GM04504 (cell line): ENCODE measurements around the gene RHBDL3.
"Not testable (repeated sequence)": the region's sequence is repeated elsewhere in the genome, so short reads cannot be mapped to it uniquely, and the experiment has no call there.

ENCODE experiments used
- DNase-seq: peaks from one replicate; pipeline ENCODE4 v3.0.0-alpha.2; 2012; ENCODE audit warnings: low read depth

RHBDL3 gene

GRCh38 chr17:32289471-32290070 is 23.9 kb downstream of the RHBDL3 start:
- DNase-seq: no peak

- DNase-seq: no peak
Measured at GRCh38 chr17:32292094-32292493, 26.5 kb downstream of the RHBDL3 start.

DNA sequence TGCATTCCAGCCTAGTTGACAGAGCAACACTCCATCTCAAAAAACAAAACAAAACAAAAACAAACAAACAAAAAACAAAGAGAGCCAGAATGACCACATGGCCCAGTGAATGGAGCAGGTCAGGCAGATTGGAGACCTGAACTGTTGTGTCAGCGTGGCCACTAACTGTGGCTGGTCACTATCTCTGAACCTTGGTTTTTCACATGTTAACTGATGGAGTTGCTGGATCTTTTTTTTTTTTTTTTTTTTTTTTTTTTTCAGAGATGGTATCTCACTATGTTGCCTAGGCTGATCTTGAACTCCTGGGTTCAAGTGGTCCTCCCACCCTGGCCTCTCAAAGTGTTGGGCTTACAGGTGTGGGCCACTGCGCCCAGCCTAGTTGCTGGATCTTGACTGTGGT is 31.8 kb downstream of the RHBDL3 start:
- DNase-seq: no peak

GRCh38 chr17:32297860-32298259 is 32.2 kb downstream of the RHBDL3 start:
- no peak for DNase-seq

DNA sequence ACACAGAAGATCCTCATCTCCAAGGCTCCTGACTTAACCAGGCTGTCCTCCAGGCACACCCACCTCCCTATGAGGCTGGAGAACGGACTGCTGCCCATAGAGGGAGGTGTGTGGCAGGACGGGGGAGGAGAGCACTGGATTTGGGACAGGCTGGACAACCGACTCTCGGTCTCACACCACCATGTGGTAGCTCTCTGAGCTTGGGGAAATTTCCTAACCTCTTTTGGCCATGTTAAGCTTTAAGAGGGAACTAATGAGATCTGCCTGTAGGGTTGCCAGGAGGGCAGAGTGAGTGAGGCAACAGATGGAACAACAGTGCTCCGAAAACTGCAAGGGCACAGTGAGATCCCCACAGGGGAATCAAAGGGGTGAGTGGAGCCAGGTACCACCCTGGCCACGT is 32.7 kb downstream of the RHBDL3 start:
- DNase-seq: no peak

DNA sequence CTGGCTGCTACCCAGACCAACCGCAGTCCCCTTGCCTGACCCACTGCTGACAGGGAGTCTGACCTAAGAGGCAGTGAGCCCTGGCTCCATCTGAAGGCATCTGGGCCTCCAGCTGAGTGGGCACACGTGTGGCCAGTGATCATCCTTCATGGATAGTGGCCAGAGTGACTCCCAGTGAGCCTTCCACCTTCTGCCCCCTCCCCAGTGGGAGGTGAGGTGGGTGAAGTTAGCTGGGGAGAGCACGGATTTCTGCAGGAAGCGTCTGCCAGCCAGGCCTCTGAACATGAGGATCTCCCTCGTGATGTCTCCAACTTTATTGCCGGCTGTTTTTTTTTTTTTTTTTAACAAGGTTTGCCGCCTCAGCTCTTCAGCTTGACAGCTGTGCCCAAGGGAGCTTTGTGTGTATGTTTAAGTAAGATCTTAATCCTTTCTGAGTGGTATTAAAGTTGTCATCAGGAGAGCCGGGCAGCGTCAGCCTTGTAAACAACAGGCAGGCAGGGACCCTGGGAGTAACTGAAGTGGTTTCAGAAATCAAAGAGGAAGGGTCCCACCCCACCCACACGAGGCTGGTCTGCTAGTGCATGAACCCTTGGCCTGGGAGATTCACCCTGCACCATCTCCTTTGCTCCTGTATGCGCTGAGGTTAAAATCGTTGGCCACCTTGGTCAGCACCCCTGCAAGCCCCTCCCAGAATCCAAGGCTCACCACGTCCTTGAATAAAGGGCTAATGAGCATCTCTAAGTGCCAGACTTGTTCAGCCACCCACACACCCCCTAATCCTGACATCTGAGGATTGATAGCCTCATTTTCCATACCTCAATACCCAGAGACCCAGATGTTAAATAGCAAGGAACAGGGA is 33.3 kb downstream of the RHBDL3 start:
- no peak for DNase-seq

DNA sequence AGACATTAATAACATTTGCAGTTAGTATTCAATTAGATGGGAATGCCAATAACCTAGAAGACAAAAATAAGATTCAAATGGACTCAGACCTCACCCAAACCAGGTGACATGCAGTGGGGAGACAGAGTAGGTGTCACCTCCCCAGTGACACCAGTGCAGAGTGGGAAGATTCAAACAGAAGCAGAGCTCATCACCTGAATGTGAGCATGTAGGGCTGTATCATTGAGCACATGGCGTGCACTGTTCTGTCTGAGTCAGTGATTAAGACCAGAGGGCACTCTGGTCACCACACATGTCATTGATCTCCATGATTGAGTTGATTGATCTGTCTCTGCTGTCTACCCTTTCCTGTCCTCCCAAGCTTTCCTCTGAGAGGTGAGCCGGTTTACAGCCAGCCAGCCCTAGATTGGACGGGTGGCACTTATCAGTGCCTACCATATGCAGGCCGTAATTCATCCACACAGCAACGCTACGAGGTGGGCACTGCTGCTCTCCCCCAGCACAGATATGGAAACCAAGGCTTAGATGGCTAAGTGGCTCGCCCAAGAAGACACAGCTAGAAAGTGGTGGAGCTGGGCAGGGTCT is 34.0 kb downstream of the RHBDL3 start:
- DNase-seq: no peak

GRCh38 chr17:32302037-32302436 is 36.4 kb downstream of the RHBDL3 start:
- no peak for DNase-seq

DNA sequence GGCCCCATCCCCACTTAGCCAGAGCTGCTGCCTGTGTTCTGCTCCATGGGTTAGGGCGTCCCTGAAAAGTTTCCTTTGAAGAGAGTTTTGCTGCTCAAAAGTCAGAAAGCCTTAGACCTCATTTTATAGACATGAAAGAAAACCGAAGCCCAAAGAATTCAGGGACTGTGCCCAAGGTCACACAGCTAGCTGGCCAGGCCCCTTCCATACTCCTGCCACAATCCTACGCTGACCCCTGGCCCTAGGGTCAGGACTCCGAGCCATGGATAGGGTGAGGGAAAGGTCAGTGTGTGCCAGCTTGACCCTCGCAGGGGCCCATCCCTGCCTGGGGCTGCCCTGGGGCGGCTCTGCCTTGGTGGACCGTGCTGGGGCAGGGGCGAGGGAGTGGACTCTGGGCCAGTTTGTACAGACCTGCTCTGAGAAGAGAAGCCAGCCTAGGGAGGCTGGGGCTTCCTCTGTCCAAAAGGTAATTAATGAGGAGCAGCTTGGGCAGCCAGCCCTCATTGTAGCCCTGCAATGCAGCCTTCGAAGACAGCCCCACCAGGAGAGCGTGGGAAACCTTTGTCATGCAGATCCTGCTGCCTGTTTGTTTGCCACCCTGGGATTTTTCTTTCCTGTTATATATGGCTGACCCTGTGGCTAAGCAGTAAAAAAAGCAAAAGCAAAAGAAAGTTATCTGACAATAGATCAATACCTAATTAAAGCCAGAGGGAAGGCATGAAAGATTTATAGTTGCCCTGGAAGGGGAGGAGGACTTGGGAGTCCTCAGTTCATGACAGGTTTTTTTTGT is 37.4 kb downstream of the RHBDL3 start:
- DNase-seq: no peak

DNA sequence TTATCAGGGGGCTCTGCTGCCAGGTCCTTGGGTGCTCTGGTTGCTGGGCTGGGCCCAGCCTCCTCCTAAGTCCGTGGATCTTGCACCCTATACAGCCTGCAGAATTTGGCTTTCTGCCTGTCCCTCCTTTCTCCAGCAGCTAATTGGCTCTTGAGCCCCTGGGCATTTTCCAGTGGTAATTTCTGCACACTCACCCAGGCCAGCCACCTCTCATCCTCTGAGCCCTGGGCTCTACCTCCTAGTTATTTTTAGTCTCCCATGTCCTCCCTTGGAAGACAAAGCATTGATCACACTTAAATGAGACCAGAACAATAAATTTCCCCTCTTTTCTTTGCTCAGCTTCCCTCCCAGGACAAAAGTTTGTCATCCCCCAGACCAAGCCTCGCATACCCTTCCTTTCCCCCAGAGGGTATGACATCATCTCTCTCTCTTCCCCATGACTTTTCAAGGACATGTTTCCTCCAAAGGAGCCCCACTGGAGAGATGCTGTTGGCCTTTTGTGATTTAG is 38.2 kb downstream of the RHBDL3 start:
- DNase-seq: no peak

DNA sequence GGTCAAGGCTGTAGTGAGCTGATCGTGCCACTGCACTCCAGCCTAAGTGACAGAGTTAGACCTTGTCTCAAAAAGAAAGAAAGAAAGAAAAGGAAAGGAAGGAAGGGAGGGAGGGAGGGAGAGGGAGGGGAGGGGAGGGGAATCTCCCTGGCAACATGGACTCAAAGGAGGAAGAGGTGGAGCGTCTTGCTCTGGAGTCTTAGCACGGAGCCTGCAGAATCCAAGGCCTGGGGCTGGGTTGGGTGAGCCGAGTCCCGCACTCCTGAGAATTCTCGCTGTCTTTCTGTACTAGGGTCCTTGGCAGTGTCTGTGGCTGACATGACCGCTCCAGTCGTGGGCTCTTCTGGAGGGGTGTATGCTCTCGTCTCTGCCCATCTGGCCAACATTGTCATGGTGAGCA is 39.4 kb downstream of the RHBDL3 start:
- no peak for DNase-seq

DNA sequence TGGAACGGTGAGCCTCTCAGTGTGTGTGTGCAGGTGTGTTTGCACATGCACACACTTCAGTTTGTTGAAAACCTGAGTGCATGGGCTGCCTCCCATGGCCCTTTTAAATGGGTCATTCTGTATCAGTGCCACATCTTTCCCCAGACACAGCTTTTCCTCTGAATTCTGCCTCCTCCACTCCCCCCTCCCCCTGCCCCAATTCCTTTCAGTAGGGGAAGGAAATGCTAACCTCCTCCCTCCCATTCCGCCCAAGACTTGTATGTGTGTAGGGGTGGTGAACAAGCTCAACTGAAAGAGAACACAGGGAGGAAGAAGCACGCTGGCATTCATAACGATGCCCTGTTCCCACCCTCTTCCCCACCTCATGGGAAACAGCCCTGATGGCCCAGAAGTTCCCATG is 42.0 kb downstream of the RHBDL3 start:
- DNase-seq: no peak

DNA sequence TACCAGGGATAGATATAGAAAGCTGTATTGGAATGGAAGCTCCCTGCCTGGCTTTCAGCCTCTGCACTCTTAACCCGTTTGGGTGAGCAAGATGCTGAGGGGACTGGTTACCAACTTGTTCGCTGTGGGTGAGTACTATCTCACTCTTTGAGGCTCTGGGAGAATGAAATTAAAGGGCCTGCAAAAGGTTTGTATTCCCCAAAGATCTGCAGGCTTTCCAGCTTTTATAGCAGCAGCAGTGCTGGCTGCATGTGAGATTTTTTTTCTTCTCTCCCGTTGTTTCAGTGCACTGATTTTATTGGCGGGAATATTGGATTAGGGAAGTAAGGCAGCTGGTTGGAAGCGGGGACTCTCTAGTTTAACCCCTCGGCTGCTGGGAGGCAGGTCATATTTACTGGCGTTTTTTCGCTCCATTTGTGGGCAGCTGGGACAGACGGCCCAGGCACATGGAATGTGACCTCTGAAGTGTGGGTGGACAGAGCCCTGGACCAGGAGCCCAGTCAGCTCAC is 45.5 kb downstream of the RHBDL3 start:
- no peak for DNase-seq

GRCh38 chr17:32314636-32315035 is 49.0 kb downstream of the RHBDL3 start:
- DNase-seq: no peak

DNA sequence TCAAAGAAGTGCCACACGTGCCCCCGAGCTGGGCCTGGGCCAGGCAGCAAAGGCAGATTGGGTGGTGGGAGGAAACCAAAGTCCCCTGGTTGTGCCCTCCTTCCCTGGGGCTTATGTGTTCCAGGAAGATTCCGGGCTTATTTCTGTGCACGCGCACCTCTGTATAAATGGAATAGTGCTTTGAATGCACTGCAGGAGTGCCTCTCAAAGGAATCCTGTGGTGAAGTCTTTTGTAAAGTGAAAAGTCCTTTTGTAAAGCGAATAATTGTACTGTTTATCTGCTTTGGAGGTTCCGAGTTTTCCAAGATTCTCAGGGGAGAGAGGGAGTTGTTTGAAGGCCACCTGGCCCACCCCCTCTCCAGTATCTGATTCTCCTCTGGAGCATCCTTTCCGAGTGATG is 49.5 kb downstream of the RHBDL3 start:
- no peak for DNase-seq

- DNase-seq: not testable (repeated sequence)
Measured at GRCh38 chr17:32316653-32317052, 51.0 kb downstream of the RHBDL3 start.

DNA sequence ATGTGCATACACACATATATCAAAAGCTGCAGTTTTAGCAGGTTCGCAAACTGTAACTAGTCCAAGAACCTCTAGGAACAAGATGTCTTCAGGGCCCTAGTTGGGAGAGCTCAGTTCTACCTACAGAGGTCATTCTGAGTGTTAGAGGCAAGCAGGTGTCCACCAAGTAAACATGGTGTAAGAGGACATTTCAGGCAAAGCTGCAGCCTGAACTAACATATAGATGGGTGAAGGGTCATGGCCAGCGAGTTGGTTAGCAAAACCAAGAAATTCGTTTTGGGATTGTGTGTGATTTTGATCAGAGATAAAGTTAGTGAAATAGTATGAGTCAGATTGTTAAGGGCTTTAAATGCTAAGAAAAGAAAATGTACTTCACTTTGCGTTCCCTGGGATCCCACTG is 51.7 kb downstream of the RHBDL3 start:
- DNase-seq: no peak

- no peak for DNase-seq
Measured at GRCh38 chr17:32318071-32318470, 52.4 kb downstream of the RHBDL3 start.

- no peak for DNase-seq
Measured at GRCh38 chr17:32319548-32319905, 53.9 kb downstream of the RHBDL3 start.

GRCh38 chr17:32320080-32320479 is 54.4 kb downstream of the RHBDL3 start:
- DNase-seq: not testable (repeated sequence)

DNA sequence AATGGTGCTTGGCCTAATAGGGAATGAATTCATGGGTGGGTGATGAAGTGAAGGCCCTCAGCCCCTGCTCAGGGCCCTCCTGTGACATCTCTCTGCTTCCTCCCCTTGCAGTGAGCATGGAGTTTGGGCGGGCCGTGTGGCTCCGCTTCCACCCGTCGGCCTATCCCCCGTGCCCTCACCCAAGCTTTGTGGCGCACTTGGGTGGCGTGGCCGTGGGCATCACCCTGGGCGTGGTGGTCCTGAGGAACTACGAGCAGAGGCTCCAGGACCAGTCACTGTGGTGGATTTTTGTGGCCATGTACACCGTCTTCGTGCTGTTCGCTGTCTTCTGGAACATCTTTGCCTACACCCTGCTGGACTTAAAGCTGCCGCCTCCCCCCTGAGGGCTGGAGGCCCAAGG is 55.2 kb downstream of the RHBDL3 start:
- no peak for DNase-seq

DNA sequence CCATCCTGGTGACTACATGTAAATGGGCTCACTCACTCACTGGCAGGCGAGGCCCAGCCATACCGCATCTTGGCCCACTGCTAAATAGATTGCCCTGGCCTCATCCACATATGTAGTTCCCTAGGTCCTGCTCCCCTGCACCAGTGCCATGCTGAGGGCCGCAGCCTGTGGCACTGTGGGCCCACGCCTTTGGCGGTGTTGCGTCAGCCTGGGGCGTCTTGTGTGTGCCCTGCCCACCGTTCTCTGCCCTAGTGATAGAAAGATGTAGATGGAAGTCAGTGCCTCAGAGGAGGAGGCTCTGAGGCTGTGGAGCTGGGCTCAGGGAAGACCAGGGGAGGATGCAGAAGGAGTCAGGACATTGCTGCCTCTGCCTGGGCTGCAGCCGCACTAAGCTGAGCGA is 57.4 kb downstream of the RHBDL3 start:
- DNase-seq: no peak
